ENCODE measurements around the gene FRMPD4. TPM values are rescaled to one million over a fixed set of nuclear protein-coding genes. Genes with fewer than 3 reads are reported as not detected.

The FRMPD4 gene
- total RNA-seq, 3 donors from 2014 or later, result 0.06 to 3.4 (median 0.34) TPM

DNA sequence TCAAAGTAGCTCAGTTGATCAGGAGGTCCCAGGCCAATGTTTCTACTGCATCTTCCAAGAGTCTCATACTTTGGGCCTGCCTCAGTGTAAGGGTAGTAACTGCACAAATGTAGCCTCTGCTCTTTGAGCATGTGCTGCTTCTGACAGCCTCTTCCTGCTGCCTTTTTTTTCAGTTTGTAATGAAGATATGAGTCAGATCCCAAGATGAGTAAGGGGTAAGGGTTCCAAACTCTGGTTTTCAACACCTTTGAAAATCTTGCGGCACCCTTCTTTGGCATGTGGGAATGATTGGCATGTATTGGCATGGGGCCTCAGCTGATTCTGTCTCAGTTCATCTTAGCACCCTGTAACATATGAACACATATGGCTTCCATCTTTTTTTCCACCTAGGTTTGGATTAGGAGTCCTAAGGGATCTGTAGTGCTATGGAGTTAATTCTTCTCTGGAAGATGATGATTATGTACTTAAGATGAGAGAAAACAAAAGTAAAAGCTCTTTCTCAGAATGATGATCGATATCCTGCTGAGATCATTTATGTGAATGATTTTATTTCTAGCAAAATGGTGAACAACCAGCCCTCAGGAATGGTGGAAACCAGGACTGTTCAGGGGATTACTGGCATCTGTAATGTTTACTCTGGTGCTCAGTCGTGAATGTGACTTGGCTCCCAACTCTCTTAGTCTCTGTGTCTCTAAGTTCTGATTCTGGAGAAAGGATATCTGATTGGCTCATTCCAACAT, 534.3 kb downstream of the FRMPD4 start:
- TF ChIP-seq, protein P1, sequence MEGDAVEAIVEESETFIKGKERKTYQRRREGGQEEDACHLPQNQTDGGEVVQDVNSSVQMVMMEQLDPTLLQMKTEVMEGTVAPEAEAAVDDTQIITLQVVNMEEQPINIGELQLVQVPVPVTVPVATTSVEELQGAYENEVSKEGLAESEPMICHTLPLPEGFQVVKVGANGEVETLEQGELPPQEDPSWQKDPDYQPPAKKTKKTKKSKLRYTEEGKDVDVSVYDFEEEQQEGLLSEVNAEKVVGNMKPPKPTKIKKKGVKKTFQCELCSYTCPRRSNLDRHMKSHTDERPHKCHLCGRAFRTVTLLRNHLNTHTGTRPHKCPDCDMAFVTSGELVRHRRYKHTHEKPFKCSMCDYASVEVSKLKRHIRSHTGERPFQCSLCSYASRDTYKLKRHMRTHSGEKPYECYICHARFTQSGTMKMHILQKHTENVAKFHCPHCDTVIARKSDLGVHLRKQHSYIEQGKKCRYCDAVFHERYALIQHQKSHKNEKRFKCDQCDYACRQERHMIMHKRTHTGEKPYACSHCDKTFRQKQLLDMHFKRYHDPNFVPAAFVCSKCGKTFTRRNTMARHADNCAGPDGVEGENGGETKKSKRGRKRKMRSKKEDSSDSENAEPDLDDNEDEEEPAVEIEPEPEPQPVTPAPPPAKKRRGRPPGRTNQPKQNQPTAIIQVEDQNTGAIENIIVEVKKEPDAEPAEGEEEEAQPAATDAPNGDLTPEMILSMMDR (IDR thresholded peaks at IDR 0.05), result no peak
- H3K4me1 ChIP-seq (ENCODE audit: low read depth), result no peaks in the 10 kb centered on the region
- intact Hi-C loops (cut with DNase I, micrococcal nuclease), result no loop called here
- H3K4me3 ChIP-seq, result no peak overlapping the region
- DNase-seq (no peak), ATAC-seq (no peak)
- no peaks in the 10 kb centered on the region for H3K36me3 ChIP-seq (ENCODE audit: low read depth)
- H3K9me3 ChIP-seq, result no peaks in the 10 kb centered on the region

DNA sequence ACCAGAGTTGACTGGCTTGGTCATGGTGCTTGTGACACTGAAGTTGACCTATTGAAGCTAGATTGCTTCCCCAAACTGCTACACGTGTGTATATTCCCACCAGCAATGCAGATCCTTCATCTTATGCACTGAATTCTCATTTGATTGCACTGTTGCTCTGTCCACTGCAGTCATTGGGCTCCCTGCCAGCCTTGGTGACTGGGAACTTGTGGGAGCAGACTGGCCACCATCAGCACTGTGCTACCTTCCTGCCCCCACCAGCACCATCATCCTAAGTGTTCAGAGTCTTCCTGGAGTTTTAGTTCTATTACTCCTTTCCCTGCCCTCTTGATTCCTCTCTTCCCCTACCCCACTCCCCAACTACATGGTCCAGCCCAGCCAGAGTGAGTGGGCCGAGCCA, 535.2 kb downstream of the FRMPD4 start:
- DNase-seq, result no peak
- Histone ChIP-seq H3K36me3 (ENCODE audit: low read depth) (no peaks in the 10 kb centered on the region), H3K4me3 (no peak overlapping the region), H3K4me1 (ENCODE audit: low read depth) (no peaks in the 10 kb centered on the region), H3K9me3 (no peaks in the 10 kb centered on the region)
- ATAC-seq, result no peak
- TF ChIP-seq, protein P1 (IDR thresholded peaks at IDR 0.05), result no peak
- intact Hi-C loops (cut with DNase I, micrococcal nuclease), result no loop called here

DNA sequence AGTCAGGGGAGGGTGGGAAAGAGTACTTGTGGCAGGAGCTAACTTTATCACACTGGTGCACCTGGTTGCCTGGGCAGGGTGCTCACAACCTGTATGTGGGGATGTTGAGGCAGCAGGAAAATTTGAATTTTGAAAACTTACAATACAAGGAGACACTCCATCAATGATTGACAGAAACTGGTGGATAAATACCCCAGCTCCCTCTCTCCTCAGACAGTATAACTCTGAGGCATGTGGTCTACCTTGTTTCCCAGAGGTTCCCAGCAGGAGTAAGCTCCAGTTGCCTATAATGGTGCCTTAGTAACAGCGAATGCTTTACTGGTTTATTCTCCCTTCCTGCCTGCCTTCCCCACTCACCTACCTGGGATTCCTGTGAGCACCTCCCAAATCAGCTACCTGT, 541.2 kb downstream of the FRMPD4 start:
- TF ChIP-seq, protein P1 (IDR thresholded peaks at IDR 0.05), result no peak
- H3K9me3 ChIP-seq, result no peaks in the 10 kb centered on the region

DNA sequence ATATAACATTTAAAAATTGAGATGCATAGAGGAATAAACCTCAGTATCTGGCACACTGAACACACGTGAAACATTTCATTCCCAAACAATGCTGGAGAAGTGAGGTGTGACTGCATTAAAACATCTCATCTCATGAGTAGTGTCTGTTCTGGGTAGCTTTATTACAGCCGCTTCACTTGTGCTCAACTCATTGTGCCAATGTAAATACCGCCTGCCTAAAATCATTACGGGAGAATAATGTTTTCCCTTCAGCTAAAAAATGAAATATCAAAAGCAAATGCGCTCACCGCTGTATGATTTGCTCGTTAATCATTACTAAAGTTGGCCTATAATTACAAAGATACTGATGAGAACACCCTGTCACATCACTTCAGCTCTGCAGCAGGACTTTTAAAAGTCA, 542.8 kb downstream of the FRMPD4 start:
- no peaks in the 10 kb centered on the region for H3K36me3 ChIP-seq (ENCODE audit: low read depth)
- intact Hi-C loops (cut with DNase I, micrococcal nuclease), result no loop called here
- H3K4me3 ChIP-seq, result no peak overlapping the region
- TF ChIP-seq, protein P1 (IDR thresholded peaks at IDR 0.05), result no peak
- no peaks in the 10 kb centered on the region for H3K4me1 ChIP-seq (ENCODE audit: low read depth)
- ATAC-seq (no peak), DNase-seq (no peak)
- no peaks in the 10 kb centered on the region for H3K9me3 ChIP-seq

More for the DNA sequence above, 541.2 kb downstream of the FRMPD4 start:
- Histone ChIP-seq H3K4me1 (ENCODE audit: low read depth) (no peaks in the 10 kb centered on the region), H3K36me3 (ENCODE audit: low read depth) (no peaks in the 10 kb centered on the region), H3K4me3 (no peak overlapping the region)
- DNase-seq, result no peak
- intact Hi-C loops (cut with DNase I, micrococcal nuclease), result no loop called here
- ATAC-seq, result no peak

DNA sequence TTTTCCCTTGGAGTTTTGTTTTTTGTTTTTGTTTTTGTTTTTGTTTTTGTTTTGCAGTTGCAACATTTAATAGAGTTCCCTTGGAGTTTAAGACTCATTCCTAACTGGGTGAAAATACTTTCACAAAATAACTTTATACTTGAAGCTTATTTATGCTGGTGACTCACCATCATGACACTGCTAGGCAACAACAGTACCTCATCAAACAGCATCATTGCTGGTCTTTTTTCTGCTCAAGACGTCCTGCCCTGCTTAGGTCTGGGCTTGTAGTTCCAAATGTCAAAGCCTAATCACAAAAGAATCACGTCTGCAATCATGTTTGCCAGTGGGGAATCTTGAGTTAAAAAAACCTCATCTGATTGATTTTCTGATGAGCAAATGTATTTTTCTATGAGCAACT, 547.3 kb downstream of the FRMPD4 start:
- no peak overlapping the region for H3K4me3 ChIP-seq
- ATAC-seq (no peak), DNase-seq (no peak)
- H3K9me3 ChIP-seq, result no peaks in the 10 kb centered on the region
- TF ChIP-seq, protein P1 (IDR thresholded peaks at IDR 0.05), result no peak
- intact Hi-C loops (cut with DNase I, micrococcal nuclease), result no loop called here
- H3K4me1 ChIP-seq (ENCODE audit: low read depth), result no peaks in the 10 kb centered on the region
- H3K36me3 ChIP-seq (ENCODE audit: low read depth), result no peaks in the 10 kb centered on the region
